Uterus (tissue), 4 donors: Measurements from ENCODE around the gene PEPD. TPM values are rescaled to one million over a fixed set of nuclear protein-coding genes. Genes with fewer than 3 reads are reported as not detected.
A peak's percentile ranks its signal among the peaks of the same experiment; 100 is the strongest.

Source experiments
- DNase-seq, 2 donors: peaks; one replicate each; pipeline ENCODE4 v3.0.0-alpha.2; 2019 to 2020
- H3K27ac ChIP-seq, 2 donors: fragments of 200-600 bp; sonication (generic); 1 replicate in 1 of 2; 2 replicates in 1 of 2; pipeline ENCODE4 v1.5.1; 2016 to 2018
- H3K27me3 ChIP-seq, 2 donors: fragments of 200-600 bp; sonication (generic); one replicate each; pipeline ENCODE4 v1.5.1; 2018 to 2019; ENCODE audit warnings: control low read depth in 1 of 2
- H3K36me3 ChIP-seq, 2 donors: fragments of 200-600 bp; sonication (generic); one replicate each; pipeline ENCODE4 v1.5.1; 2019; ENCODE audit warnings: control low read depth in 1 of 2
- H3K4me1 ChIP-seq, 2 donors: fragments of 200-600 bp; sonication (generic); one replicate each; pipeline ENCODE4 v1.5.1; 2018 to 2019; ENCODE audit warnings: control low read depth in 1 of 2
- H3K4me3 ChIP-seq, 2 donors: fragments of 200-600 bp; sonication (generic); 1 replicate in 1 of 2; 2 replicates in 1 of 2; pipeline ENCODE4 v1.5.1; 2018 to 2019; ENCODE audit warnings: mild to moderate bottlenecking in 1 of 2
- H3K9me3 ChIP-seq, 2 donors: fragments of 200-600 bp; sonication (generic); one replicate each; pipeline ENCODE4 v1.5.1; 2019; ENCODE audit warnings: control low read depth in 1 of 2
- POLR2A ChIP-seq, 2 donors: fragments of 450-650 bp; IDR thresholded peaks; one replicate each; pipeline ENCODE4 v1.6.1; 2016; ENCODE audit warnings: antibody characterized with exemption in 2 of 2, mild to moderate bottlenecking in 1 of 2, moderate library complexity in 1 of 2
- intact Hi-C: fragments of 100-400 bp; cut with DNase I; formaldehyde crosslinking; loops from one replicate; pipeline ENCODE4 v1.15.1; 2023; ENCODE audit warnings: low total_unique reads
- total RNA-seq, 4 donors: library from RNA; depleted of rRNA in 3 of 4; stranded (reverse); fragments of >200 nt in 3 of 4; gene quantifications; one replicate each; pipeline versions ENCODE4 v1.1.0 to v1.2.4, GENCODE V29; 2014 to 2023
- TF ChIP-seq, protein P1 (sequence below), 4 experiments: fragments of 200-600 bp in 2 of 4; fragments of 450-650 bp in 2 of 4; sonication (generic) in 2 of 4; IDR thresholded peaks; one replicate each; pipeline ENCODE4 v1.5.1; 2016 to 2019; ENCODE audit warnings: antibody characterized with exemption in 4 of 4, mild to moderate bottlenecking in 2 of 4, moderate library complexity in 1 of 4
- donor health status: DM: yes; HTN: yes; CAD: no.

PEPD gene
- total RNA-seq, 4 donors from 2014 or later, result 26.1 to 47.0 (median 37.9) TPM

DNA sequence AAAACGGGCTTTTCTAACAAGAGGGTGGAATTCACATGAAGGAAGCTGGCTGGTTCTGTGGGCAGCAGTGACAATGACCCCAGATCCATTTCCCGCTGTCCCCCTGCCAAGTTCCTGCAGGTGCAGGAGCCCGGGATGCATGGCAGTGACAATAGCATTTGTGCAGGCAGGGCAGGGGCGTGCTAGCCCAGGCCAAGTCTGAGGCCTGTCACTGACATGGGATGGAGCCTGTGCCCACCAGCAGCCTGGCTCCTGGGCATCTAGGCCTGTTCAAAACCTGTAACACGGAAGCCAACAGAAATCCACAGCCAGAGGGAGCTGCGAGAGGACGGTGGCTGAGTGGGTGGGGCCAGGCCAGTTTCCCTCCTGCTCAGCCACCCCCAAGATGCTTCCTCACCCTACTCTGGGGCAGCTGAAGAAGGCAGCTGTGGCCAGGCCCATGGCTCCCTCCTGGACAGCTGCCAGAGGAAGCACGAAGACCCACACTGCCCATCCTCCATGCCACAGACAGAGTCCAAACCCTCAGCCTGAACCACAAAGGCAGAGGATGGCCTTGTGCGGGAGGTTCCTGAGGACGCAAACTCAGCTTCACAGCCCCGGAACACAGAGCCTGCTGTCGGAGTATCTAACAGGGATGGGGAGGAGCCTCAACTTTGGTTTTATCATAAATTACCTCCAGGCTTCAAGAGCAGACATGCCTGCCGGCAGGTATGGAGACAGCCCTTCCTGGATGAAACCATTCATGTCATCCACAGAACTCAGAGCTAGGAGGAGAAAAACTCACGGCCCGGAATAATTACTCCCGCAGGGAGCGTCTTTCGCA, 74.0 kb downstream of the PEPD start:
- intact Hi-C loops, result no loop called here
- Histone ChIP-seq H3K4me3 (no peak overlapping the region), H3K27me3 (no peaks in the 10 kb centered on the region), H3K9me3 (no peaks in the 10 kb centered on the region), H3K27ac (no peak overlapping the region), H3K4me1 (no peaks in the 10 kb centered on the region), H3K36me3 (no peaks in the 10 kb centered on the region)
- no peak for DNase-seq
- TF ChIP-seq, protein P1, sequence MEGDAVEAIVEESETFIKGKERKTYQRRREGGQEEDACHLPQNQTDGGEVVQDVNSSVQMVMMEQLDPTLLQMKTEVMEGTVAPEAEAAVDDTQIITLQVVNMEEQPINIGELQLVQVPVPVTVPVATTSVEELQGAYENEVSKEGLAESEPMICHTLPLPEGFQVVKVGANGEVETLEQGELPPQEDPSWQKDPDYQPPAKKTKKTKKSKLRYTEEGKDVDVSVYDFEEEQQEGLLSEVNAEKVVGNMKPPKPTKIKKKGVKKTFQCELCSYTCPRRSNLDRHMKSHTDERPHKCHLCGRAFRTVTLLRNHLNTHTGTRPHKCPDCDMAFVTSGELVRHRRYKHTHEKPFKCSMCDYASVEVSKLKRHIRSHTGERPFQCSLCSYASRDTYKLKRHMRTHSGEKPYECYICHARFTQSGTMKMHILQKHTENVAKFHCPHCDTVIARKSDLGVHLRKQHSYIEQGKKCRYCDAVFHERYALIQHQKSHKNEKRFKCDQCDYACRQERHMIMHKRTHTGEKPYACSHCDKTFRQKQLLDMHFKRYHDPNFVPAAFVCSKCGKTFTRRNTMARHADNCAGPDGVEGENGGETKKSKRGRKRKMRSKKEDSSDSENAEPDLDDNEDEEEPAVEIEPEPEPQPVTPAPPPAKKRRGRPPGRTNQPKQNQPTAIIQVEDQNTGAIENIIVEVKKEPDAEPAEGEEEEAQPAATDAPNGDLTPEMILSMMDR (IDR thresholded peaks at IDR 0.05), result no peak
- TF ChIP-seq POLR2A (IDR thresholded peaks at IDR 0.05), result no peak

DNA sequence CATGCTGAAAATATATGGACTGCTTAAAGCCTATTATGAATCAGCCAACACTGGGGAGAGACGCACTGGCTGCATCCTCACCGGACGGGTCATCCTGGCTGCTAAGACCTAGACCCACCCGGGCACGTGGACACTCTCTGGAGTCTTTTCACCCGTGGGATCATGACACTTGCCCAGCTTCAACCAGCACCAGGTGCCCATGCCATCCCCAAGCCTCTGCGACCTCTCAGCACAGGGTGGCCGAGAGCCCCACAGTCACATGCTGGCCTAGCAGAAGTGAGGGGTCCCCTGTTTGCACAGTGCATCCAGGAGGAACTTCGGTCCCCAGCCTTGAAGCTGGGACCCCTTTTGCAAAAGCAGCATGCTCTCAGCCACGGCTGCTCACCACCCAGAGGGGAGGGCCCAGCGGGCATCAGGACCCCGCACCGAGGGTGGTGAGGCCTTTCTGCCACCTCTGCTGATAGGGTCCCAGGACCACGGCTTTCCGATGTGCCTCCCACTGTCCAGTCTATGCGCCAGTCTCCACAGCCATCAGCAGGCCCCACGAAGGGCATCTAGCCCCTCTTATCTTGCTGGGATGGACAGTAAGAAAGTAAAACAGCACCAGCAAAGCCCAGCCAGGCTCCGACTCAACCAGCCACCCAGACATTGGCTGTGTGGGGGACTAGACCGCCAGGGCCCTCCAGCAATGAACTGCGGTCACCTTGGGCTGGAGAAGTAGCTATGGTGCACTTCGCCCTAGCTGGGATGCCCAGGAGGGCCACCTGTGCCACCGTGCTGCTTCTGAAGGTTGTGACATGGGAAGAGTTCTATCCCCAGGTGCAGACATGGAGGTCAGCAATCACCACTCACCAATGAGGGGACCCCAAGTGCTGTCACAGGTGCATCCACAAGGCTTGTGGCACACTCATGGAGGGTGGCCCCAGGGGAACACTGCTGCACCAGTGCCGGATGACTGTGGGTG, 75.0 kb downstream of the PEPD start:
- Histone ChIP-seq H3K4me3 (no peak overlapping the region), H3K27ac (no peak overlapping the region), H3K4me1 (no peaks in the 10 kb centered on the region), H3K36me3 (no peaks in the 10 kb centered on the region), H3K9me3 (no peaks in the 10 kb centered on the region), H3K27me3 (no peaks in the 10 kb centered on the region)
- TF ChIP-seq POLR2A (IDR thresholded peaks at IDR 0.05), result no peak
- TF ChIP-seq, protein P1 (IDR thresholded peaks at IDR 0.05), result no peak
- DNase-seq, result no peak
- intact Hi-C loops, result no loop called here

DNA sequence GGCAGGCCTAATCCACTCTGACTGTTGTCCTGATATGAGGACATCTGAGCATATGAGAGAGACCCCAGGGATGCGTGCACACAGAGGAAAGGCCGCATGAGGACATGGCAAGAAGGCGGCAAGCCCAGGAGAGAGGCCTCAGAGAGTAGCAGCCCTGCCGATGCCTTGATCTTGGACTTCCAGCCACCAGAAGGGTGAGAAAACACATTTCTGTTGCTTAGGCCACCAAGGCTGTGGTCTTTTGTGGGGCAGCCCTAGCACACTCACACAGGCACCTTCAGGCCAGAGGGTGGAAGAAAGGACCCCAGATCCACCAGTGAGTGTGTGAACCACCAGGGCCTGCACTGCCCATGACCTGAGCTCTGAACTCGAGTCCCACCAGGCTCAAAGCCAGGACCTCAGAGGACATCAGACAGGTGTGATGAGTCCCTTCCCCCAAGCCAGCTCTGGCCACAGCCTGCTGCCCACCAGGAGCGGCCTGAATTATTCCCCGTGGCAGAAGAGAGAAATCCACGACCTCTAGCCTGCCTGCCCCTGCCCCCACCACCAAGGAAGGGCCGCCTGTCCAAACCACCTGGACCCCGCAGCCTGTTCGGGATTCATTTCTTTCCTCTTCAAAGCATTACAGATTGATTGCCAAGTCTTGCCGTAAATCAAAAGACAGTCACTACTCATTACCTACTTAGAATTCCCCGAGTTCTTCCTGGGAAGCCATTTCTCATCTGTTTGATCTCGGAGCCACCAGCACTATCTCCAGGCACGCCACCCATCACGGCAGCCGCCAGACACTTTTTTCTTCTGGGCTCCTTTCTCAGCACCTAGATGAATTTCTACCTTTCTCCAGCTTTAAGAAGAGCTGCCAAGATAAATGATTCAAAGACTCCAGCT, 75.9 kb downstream of the PEPD start:
- intact Hi-C loops, result no loop called here
- Histone ChIP-seq H3K27me3 (no peaks in the 10 kb centered on the region), H3K36me3 (no peaks in the 10 kb centered on the region), H3K9me3 (no peaks in the 10 kb centered on the region), H3K27ac (no peak overlapping the region), H3K4me3 (no peak overlapping the region), H3K4me1 (no peaks in the 10 kb centered on the region)
- TF ChIP-seq, protein P1 (IDR thresholded peaks at IDR 0.05), result no peak
- no peak for TF ChIP-seq POLR2A (IDR thresholded peaks at IDR 0.05)
- DNase-seq, result peak in 1 of 2 donors; percentile 8

- no peak for DNase-seq
- no peak for TF ChIP-seq POLR2A (IDR thresholded peaks at IDR 0.05)
- TF ChIP-seq, protein P1 (IDR thresholded peaks at IDR 0.05), result no peak
Observed at GRCh38 chr19:33444562-33445441, 76.8 kb downstream of the PEPD start.

More at GRCh38 chr19:33444562-33445441, 76.8 kb downstream of the PEPD start:
- H3K27me3 ChIP-seq, result no peaks in the 10 kb centered on the region
- H3K27ac ChIP-seq, result no peak overlapping the region
- intact Hi-C loops, result no loop called here
- H3K4me1 ChIP-seq, result no peaks in the 10 kb centered on the region
- no peak overlapping the region for H3K4me3 ChIP-seq
- no peaks in the 10 kb centered on the region for H3K9me3 ChIP-seq
- no peaks in the 10 kb centered on the region for H3K36me3 ChIP-seq
